GM19397 (cell line): ENCODE measurements around the gene CLEC18C.
"Not testable (repeated sequence)": the region's sequence is repeated elsewhere in the genome, so short reads cannot be mapped to it uniquely, and the experiment has no call there.

Experiments used
- ATAC-seq: cut with Tn5 transposase; IDR thresholded peaks from one replicate; pipeline ENCODE4 v1.9.1; 2021; ENCODE audit warnings: mild to moderate bottlenecking, moderate library complexity; ENCODE audit not compliant: unreplicated experiment

CLEC18C gene

DNA sequence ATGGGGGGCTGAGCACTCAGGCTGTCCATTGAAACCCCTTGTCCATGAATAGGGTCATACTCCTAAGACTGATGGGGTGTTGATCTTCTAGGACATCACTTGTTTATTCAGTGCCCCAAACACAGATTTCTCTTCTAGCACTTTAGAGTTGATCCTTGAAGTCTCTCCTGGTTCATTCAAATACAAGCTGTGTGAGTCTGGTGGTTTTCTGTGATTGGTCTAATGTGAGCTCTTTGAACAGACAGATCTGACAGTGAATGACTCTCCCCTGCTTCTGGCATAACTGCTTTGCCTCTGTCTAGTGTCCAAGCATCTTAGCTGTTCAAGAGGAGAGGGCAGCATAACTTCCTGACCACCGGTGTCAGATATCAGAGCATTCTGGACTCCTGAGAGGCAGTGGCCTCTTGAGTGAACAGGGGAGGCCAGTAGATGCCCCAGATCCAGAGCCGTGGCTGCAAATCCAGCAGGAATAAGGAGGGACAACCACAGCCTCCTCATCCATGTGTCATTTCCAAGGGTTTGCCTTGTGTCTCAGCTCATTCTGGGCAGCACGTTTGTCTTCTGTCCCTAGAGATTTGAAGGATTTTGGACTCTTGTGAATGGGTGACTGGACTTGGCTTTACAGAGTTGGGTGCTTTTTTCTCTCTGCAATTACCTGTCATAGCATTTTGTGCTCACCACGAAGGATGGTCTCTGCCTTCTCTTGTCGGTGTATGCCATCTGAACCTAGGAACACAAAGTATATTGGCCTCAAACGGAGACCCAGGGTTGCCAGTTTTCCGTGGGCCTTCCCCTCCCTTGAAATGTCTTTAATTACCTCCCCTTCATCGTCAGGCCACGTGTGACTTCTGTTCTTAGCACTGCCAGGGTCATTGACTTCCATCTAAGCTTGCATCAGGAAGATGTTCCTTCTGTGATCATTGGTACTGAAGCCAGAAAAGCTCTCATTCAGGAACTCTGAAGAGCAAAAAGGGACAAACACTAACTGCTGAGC, 13.9 kb upstream of the CLEC18C start:
- ATAC-seq: no peak

DNA sequence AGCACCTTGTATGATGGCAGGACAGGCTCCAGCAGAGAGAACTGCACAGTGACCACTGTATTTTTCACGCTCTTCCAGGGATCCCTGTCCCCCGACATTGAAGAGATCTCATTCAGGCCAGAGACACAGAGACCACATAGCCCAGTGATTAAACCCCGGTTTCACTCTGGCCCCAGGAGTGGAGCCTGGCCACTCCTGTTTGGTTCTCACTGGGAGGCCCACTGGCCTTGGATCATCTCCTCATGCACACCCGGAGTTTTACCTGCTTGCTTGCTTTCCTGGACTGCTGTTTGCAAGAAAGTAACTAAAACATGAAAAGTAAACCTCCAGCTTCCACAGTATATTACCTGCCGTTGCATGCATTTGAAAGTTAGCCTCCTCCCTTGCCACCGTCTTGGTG, 13.2 kb upstream of the CLEC18C start:
- ATAC-seq: no peak

DNA sequence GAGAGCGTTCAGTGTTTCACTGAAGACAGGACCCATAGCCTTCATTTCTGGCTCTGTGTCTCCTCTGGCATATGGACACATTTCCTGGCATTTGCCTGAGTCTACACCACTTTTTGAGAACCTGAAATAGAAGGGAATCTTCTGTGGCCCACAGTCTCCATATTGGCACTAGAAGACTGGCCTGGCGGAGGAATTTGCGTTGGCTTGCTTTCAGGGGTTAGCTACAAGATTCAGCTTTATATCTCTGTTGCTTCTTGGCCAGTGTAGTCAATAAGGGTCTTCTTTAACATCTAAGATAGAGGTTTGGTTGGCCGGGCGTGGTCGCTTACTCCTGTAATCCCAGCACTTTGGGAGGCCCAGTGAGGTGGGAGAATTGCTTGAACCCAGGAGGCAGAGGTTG, 12.8 kb upstream of the CLEC18C start:
- no peak for ATAC-seq

DNA sequence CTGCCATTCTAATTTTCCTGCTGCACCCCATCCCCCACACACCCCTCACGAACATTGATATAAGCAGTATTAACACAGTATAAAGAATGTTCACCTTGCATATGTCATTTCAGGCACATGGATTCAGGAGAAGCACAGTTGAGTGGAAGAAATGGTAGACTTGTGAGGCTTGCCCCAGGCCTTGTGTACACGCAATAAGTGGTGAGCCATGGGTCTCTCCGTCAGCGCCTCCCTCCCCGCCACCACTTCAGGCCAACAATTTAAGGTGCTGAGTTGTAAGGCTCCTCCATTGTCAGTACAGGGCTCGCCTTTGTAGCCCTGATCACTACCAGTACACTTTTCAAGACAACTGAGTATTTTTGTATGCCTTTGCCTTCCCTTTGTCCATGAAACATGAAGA, 12.2 kb upstream of the CLEC18C start:
- ATAC-seq: no peak

DNA sequence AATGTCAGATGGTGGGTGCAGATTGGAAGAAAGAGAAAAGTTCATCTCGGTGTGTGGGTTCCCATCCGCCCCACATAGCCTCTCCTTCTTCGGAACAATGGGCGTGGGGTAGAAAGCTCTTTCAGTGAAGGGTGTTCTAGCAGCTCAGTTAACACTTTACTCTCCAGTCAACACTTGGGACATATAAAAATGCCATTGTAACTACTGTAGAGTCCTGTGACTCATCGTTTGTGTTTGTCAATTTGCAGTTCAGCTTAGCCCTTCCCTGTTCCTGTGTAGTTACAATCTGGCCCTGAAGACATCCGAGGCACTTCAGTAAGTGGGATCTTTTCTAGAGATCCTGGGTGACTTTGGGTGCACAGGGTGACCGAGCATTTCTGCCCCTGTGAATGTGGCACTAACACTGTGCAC, 11.5 kb upstream of the CLEC18C start:
- no peak for ATAC-seq

DNA sequence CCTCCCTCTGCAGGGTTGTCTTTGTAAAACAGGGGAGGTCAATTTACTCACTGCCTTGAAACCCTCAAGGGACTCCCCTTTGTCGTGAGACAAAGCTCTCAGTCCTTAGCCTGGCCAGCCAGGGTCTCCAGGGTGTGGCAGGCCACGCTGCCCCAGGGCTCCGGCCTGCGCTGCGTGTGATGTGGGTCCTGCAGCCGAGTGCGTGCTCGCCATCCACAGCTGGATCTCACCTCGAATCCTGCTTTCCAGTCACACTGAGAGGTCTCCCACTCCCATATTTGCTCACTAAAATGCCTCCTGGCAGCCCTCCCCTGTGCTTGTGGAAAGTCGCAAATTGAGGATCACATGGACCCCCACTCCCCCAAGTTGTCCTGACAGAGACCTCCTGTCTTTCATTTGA, 10.0 kb upstream of the CLEC18C start:
- no peak for ATAC-seq

DNA sequence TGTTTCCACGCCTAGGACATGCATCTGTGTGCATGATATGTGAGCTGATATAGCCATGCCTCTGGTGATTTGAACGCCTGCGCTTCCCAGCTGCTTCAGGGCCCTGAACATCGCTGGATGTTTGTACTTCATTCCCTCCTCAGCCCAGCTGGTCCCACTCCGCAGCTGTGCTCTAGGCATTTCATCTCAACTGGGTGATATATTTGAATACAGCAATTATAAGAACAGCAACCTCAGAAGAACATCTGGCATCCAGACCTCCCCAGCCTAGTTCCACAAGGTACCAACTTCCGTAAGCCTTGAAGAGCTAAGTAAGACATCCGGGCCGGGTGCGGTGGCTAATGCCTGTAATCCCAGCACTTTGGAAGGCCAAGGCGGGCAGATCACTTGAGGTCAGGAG, 6.9 kb upstream of the CLEC18C start:
- ATAC-seq: not testable (repeated sequence)

DNA sequence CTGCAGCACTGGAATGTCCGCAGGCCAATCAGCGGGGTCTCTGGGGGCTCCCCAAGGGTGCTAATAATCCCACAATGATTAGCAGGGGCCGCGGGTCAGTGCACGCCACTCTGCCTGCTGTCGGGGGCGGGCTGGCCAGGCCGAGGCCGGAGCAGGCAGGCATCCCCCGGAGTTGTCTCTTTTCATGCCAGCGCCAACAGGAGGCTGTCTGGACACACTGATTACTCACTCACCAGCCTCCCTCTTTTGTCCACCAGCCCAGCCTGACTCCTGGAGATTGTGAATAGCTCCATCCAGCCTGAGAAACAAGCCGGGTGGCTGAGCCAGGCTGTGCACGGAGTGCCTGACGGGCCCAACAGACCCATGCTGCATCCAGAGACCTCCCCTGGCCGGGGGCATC, 329 bp downstream of the CLEC18C start:
- ATAC-seq: not testable (repeated sequence)

DNA sequence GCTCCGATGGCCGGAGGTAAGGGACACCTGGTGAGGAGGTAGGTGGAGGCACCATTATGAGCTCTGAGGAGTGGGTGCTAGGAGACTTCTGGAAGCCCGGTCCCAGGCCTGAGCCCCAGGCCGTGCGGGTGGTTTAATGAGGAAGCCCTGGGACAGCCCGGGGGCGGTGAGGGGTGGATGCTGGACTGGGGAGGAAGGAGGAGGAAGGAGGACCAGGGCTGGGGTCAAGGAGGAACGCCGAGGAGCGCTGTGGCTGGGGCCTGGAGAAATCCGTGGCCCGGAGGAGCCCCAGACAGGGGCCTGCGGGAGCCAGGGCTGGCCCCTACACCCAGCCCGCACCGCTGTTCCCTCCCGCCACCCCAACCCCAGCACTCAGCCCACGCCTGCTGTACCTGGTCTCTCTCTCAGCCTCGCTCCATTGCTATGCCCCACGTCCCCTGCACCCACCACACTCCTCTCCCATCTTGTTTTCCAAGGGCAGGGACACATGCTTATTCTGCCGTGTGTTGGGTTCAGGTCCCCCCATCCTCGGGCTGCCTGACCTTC, 873 bp downstream of the CLEC18C start:
- ATAC-seq: not testable (repeated sequence)

DNA sequence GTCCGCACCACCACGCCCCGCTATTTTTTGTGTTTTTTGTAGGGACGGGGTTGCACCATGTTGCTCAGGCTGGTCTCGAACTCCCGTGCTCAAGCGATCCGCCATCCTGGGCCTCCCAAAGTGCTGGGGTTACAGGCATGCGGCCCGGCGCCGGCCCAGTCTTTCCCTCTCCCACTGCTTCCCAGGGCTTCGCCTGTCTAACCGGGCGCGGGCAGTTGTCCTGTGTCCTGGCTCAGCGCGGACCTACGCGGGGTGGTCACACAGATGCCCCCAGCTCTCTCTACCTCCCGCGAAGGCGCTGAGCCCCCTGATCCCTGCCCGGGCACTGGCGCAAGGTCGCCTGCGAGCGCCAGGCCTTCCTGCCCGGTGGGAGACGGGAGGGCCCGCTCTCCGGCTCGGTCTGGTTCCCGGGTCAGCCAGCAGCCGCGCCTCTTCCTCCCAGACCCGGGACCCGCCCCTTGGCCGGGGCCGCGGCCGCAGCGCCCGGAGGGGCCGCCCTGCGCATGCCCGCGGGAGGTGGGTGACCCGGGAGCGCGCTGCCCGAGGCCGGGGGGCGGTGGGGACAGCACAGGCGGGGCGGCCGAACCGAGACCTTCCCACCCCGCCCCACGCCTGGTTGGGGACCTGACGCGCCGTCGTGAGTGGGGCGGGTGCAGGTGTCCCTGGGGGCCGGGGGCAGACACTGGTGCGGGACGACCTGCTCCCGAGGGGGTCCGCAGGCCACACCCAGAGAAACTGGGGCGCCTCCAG, 14.4 kb downstream of the CLEC18C start:
- peak; percentile 46 for ATAC-seq

DNA sequence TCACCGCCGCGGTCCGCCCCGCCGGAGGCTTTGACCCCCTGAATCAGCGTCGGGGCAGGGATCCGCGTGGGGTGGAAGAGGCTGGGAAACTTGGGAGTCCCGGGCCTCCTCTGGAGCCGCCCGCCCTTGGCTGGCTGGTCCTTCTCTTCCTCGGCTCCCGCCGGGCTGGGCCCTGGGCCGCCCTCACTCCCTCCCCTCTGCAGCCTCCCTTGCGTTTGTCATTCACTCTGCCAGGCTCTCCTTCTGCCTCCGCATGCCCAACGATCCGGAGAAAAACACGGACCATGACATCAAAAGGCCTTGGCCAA, 15.0 kb downstream of the CLEC18C start:
- ATAC-seq: not testable (repeated sequence)

DNA sequence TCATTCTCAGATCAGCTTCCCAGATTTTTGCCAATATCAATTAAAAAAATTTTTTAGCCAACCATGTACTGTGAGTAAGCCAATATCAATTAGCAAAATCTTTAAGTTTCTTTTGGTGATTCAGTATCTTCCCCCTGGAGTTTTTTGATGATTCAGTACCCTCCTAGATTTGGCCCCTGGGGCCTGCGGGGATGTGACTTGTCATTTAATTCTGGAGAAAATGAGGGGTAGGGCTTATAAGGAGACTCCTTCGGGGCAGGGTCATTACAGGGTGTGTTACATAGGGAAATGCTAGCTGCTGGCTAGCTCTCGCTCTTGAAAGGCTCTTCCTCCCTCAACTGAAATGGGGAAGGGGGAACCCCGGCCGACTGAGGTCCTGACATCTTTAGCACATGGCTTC, 17.0 kb downstream of the CLEC18C start:
- ATAC-seq: not testable (repeated sequence)

DNA sequence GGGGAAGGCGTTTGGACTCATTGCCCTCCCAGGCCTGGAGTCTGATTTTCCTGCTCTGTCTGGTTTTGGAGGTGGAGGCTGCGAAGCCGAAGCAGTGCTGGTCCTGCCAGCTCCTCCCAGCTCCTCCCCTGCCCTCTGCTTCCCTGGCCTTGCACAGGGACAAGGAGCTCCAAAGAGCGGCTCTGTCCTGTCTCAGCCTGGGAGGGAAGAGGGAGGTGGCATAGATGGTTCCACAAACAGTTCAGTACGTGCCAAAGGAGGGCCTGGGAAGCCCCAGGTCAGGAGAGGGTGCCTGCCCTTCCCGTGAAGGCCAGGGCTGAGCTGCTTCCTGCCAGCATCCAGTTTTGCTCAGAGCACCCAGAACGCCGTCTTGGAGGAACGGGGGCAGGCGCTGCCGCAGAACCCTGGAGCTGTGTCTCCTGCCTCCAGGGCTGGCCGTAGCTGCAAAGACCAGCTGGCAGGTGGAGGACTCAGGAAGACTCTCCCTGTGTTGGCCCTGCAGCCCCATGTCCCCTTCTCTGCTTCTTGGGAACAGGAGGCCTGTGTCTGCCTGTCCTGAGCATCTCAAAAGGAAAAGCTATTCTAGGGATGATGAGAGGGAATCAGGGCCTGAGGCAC, 23.2 kb downstream of the CLEC18C start:
- ATAC-seq: not testable (repeated sequence)

DNA sequence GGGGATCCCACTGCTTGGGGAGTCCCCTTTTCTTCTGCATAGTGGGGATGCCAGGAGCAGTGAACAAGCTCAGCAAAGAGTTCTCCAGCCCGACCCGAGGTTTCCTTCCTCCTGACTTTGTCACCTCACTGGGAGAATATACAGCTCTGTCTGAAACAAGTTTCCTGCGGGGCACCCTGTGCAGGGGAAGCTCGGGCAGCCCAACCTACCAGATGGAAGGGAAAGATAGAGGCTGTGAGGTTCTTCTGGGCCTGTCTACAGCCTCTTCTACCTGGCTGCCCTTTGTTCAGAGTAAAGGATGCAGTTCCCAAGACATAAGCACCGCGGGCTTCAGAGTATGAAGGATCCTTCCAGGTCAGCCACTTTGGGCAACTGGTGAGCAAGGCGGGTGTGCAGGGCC, 24.0 kb downstream of the CLEC18C start:
- ATAC-seq: not testable (repeated sequence)

DNA sequence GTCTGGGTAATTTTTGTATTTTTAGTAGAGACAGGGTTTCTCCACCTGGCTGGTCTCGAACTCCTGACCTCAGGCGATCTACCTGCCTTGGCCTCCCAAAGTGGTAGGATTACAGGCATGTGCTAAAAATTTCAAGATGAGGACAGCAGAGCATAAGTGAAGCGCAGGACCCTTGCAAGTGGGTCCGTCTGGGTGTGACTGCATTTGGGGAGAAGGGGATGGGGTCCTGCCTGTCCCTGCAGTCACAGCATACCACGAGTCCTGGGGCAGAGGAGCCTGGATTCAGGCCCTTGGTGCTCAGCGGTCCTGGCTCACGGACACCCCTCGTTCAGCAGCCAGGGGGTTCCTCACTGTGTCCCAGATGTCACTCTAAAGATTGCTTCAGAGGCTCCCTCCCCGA, 24.6 kb downstream of the CLEC18C start:
- ATAC-seq: not testable (repeated sequence)

DNA sequence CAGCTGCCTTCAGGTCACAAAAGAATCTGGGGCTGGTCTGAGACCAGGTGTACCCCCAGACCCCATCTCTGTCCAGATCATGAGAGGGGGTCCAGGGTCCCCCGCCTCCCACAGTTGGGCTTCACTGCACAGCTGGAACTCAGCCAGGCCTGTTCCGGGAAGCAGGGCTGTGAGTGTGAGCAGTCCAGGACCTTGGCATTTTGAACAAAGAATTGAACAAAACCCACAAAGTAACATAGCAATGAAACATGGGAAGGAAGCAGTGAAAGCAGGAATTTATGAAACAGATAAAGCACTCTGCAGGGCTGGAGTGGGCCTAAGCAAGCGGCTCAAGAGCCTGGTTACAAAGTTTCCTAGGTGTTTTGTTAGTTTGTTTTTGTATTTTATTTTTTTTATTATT, 25.1 kb downstream of the CLEC18C start:
- ATAC-seq: not testable (repeated sequence)

DNA sequence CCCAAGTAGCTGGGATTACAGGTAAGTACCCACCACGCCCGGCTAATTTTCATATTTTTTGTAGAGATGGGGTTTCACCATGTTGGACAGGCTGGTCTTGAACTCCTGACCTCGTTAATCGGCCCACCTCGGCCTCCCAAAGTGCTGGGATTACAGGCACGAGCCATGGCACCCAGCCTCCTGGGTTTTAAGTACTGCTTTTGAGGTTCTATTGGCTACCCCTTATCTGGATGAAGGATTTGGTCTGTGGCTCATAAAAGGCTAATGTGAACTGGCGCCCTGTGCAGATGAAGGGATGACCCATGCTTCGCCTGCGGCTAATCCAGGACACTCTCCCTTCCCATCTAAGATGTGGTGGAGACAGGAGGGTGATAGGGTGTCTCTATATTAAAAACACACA, 25.6 kb downstream of the CLEC18C start:
- not testable (repeated sequence) for ATAC-seq

DNA sequence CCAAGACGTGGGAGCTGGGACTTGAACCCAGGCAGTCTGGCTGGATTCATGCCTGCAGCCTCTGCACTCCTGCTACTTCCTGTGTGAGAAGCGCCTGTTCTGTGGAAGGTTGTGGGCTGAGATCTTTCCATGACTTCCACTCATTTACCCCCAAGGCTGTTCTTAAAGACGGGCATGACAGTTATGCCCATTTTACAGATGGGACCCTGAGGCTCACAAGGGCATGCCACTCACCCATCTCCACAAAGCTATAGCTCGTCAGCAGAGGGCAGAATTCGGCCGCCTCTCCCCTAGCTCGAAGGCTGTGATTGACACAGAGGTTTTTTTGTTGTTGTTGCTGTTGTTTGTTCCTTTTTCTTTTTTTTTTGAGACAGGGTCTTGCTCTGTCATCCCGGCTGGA, 26.5 kb downstream of the CLEC18C start:
- ATAC-seq: not testable (repeated sequence)

DNA sequence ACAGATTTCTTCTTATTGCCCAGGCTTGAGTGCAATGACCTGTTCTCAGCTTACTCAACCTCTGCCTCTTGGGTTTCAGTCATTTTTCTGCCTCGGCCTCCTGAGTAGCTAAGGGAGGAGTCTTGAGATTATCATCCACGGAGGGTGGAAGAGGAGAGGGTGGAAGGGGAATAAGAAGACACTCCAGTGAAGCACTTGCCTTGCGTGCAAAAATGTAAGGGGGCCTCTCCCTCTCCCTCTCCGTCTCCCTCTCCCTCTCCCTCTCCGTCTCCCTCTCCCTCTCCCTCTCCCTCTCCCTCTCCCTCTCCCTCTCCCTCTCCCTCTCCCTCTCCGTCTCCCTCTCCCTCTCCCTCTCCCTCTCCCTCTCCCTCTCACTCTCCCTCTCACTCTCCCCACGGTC, 29.9 kb downstream of the CLEC18C start:
- not testable (repeated sequence) for ATAC-seq

DNA sequence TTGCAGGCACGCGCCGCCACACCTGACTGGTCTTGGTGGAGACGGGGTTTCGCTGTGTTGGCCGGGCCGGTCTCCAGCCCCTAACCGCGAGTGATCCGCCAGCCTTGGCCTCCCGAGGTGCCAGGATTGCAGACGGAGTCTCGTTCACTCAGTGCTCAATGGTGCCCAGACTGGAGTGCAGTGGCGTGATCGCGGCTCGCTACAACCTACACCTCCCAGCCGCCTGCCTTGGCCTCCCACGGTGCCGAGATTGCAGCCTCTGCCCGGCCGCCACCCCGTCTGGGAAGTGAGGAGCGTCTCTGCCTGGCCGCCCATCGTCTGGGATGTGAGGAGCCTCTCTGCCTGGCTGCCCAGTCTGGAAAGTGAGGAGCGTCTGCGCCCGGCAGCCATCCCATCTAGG, 30.4 kb downstream of the CLEC18C start:
- ATAC-seq: not testable (repeated sequence)
